Pulmonary artery endothelial cell (primary cell): ENCODE results near the gene TMEM245. TPM values are rescaled to one million over a fixed set of nuclear protein-coding genes. Genes with fewer than 3 reads are reported as not detected.
A peak's percentile ranks its signal among the peaks of the same experiment; 100 is the strongest.

Experiments
- DNase-seq: peaks from one replicate; pipeline ENCODE4 v3.0.0-alpha.2; 2011; ENCODE audit warnings: low read depth, low spot score
- total RNA-seq: library from RNA; depleted of rRNA; stranded (reverse); fragments of >200 nt; gene quantifications from 2 replicates; pipeline ENCODE4 v1.2.3, GENCODE V29; 2014

TMEM245 gene
- total RNA-seq, 1 donor from 2014 or later, result 40.4 TPM

GRCh38 chr9:109028457-109028856 is 91.3 kb downstream of the TMEM245 start:
- DNase-seq, result no peak

- no peak for DNase-seq
Observed at GRCh38 chr9:109027176-109027575, 92.6 kb downstream of the TMEM245 start.

GRCh38 chr9:109026306-109026705 is 93.4 kb downstream of the TMEM245 start:
- no peak for DNase-seq

GRCh38 chr9:109022873-109023272 is 96.9 kb downstream of the TMEM245 start:
- DNase-seq, result no peak

- no peak for DNase-seq
Observed at GRCh38 chr9:109020581-109021511, 98.9 kb downstream of the TMEM245 start.

GRCh38 chr9:109020113-109020512 is 99.6 kb downstream of the TMEM245 start:
- no peak for DNase-seq

GRCh38 chr9:109019420-109019819 is 100.3 kb downstream of the TMEM245 start:
- DNase-seq, result no peak

GRCh38 chr9:109017493-109017892 is 102.3 kb downstream of the TMEM245 start:
- no peak for DNase-seq

GRCh38 chr9:109017061-109017460 is 102.7 kb downstream of the TMEM245 start:
- DNase-seq, result no peak

GRCh38 chr9:109016132-109016531 is 103.6 kb downstream of the TMEM245 start:
- DNase-seq, result no peak

GRCh38 chr9:109014608-109015280 is 105.0 kb downstream of the TMEM245 start:
- no peak for DNase-seq

GRCh38 chr9:109013679-109014607 is 105.8 kb downstream of the TMEM245 start:
- no peak for DNase-seq

- peak; percentile 65 for DNase-seq
Observed at GRCh38 chr9:109012876-109013678, 106.7 kb downstream of the TMEM245 start, which contains the start of gene CTNNAL1. Gene CTNNAL1, minus strand, starts transcription at chr9:109013499. Its CDS starts 57 bp downstream, at chr9:109013442.

GRCh38 chr9:109012009-109012875 is 107.5 kb downstream of the TMEM245 start:
- DNase-seq, result peak; percentile 64

- no peak for DNase-seq
Observed at GRCh38 chr9:109011231-109011671, 108.5 kb downstream of the TMEM245 start.

- DNase-seq, result peak; percentile 64
Observed at GRCh38 chr9:109010746-109011145, 109.0 kb downstream of the TMEM245 start.

- no peak for DNase-seq
Observed at GRCh38 chr9:109005678-109006077, 114.1 kb downstream of the TMEM245 start.

GRCh38 chr9:109003116-109003515 is 116.6 kb downstream of the TMEM245 start:
- DNase-seq, result no peak

- DNase-seq, result no peak
Observed at GRCh38 chr9:109002141-109002540, 117.6 kb downstream of the TMEM245 start.
